Ishikawa (cell line): ENCODE measurements around the gene TMPRSS6.

Experiments
- CEBPB ChIP-seq: IDR thresholded peaks from 2 replicates; pipeline ENCODE4 v1.6.1; 2012
- CREB1 ChIP-seq: IDR thresholded peaks from 2 replicates; pipeline ENCODE4 v1.6.1; 2012; ENCODE audit warnings: low read depth
- EGR1 ChIP-seq: IDR thresholded peaks from 2 replicates; pipeline ENCODE4 v1.6.1; 2012
- EP300 ChIP-seq: IDR thresholded peaks from 2 replicates; pipeline ENCODE4 v1.6.1; 2012; ENCODE audit warnings: borderline replicate concordance
- RAD21 ChIP-seq: IDR thresholded peaks from 2 replicates; pipeline ENCODE4 v1.6.1; 2012; ENCODE audit warnings: low read depth
- TAF1 ChIP-seq: IDR thresholded peaks from 2 replicates; pipeline ENCODE4 v1.6.1; 2012; ENCODE audit warnings: low read depth, mild to moderate bottlenecking
- TEAD4 ChIP-seq: IDR thresholded peaks from 2 replicates; pipeline ENCODE4 v1.6.1; 2012
- YY1 ChIP-seq: IDR thresholded peaks from 2 replicates; pipeline ENCODE4 v1.6.1; 2012; ENCODE audit warnings: low read depth
- ZBTB7A ChIP-seq: IDR thresholded peaks from 2 replicates; pipeline ENCODE4 v1.6.1; 2012; ENCODE audit warnings: low read depth
- TF ChIP-seq, protein P1 (sequence below): IDR thresholded peaks from 2 replicates; pipeline ENCODE4 v1.6.1; 2012; ENCODE audit warnings: low read depth, mild to moderate bottlenecking
- TF ChIP-seq, protein P2 (sequence below): IDR thresholded peaks from 2 replicates; pipeline ENCODE4 v1.6.1; 2012

DNA sequence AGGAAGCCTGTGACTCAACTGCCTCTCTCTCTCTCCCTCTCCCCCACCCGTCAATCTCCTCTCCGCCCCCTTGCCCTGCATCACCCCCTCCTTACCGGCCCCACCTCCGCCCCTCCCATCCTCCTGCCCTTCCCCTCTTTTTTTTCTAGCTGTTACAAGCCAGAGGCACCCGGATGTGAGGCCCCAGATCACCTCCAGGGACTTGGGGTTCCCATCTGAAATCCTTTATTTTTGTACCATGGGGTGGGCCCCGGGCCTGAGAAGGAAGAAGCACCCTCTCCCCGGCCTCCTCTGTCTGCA is 47.2 kb downstream of the TMPRSS6 start:
- TF ChIP-seq ZBTB7A (no peak), CEBPB (no peak), TAF1 (no peak), RAD21 (no peak), TEAD4 (no peak), YY1 (no peak), EP300 (no peak), EGR1 (no peak), CREB1 (no peak)
- TF ChIP-seq, protein P1, sequence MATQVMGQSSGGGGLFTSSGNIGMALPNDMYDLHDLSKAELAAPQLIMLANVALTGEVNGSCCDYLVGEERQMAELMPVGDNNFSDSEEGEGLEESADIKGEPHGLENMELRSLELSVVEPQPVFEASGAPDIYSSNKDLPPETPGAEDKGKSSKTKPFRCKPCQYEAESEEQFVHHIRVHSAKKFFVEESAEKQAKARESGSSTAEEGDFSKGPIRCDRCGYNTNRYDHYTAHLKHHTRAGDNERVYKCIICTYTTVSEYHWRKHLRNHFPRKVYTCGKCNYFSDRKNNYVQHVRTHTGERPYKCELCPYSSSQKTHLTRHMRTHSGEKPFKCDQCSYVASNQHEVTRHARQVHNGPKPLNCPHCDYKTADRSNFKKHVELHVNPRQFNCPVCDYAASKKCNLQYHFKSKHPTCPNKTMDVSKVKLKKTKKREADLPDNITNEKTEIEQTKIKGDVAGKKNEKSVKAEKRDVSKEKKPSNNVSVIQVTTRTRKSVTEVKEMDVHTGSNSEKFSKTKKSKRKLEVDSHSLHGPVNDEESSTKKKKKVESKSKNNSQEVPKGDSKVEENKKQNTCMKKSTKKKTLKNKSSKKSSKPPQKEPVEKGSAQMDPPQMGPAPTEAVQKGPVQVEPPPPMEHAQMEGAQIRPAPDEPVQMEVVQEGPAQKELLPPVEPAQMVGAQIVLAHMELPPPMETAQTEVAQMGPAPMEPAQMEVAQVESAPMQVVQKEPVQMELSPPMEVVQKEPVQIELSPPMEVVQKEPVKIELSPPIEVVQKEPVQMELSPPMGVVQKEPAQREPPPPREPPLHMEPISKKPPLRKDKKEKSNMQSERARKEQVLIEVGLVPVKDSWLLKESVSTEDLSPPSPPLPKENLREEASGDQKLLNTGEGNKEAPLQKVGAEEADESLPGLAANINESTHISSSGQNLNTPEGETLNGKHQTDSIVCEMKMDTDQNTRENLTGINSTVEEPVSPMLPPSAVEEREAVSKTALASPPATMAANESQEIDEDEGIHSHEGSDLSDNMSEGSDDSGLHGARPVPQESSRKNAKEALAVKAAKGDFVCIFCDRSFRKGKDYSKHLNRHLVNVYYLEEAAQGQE: no peak
- TF ChIP-seq, protein P2, sequence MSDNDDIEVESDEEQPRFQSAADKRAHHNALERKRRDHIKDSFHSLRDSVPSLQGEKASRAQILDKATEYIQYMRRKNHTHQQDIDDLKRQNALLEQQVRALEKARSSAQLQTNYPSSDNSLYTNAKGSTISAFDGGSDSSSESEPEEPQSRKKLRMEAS: no peak
